HepG2 (cell line): Measurements from ENCODE around the gene SPATA32. TPM values are rescaled to one million over a fixed set of nuclear protein-coding genes. Genes with fewer than 3 reads are reported as not detected.
A peak's percentile ranks its signal among the peaks of the same experiment; 100 is the strongest.

ENCODE experiments used
- CBX1 ChIP-seq: IDR thresholded peaks from one replicate; pipeline ENCODE4 v1.6.1; 2016; ENCODE audit warnings: antibody characterized with exemption, low read depth
- DR1 ChIP-seq: sonication (generic); formaldehyde crosslinking; IDR thresholded peaks from 2 replicates; pipeline ENCODE4 v1.8.0; 2021; ENCODE audit warnings: mild to moderate bottlenecking, missing genetic modification reagents, inconsistent platforms
- E2F2 ChIP-seq: sonication (generic); formaldehyde crosslinking; IDR thresholded peaks from 2 replicates; pipeline ENCODE4 v1.4.0; 2020; ENCODE audit warnings: missing genetic modification reagents, borderline replicate concordance
- FOXO4 ChIP-seq: sonication (generic); formaldehyde crosslinking; conservative IDR thresholded peaks from 2 replicates; pipeline ENCODE4 v1.8.1; 2023; ENCODE audit warnings: missing genetic modification reagents
- GATAD2A ChIP-seq: IDR thresholded peaks from 2 replicates; pipeline ENCODE4 v1.6.1; 2016
- HNF4A ChIP-seq: sonication (generic); formaldehyde crosslinking; IDR thresholded peaks from 2 replicates; pipeline ENCODE4 v1.4.0; 2020; ENCODE audit warnings: missing genetic modification reagents
- MAFK ChIP-seq, 2 experiments: IDR thresholded peaks in 1 of 2; conservative IDR thresholded peaks in 1 of 2; 2 replicates each; pipeline ENCODE4 v1.6.1; 2011; ENCODE audit warnings: improper control_type of control experiment in 2 of 2, low read length in 2 of 2
- MED13 ChIP-seq: sonication (generic); formaldehyde crosslinking; IDR thresholded peaks from 2 replicates; pipeline ENCODE4 v1.5.0; 2020; ENCODE audit warnings: missing genetic modification reagents
- MTF1 ChIP-seq: sonication (generic); formaldehyde crosslinking; IDR thresholded peaks from 2 replicates; pipeline ENCODE4 v1.5.0; 2020; ENCODE audit warnings: missing genetic modification reagents
- MXD3 ChIP-seq: IDR thresholded peaks from 2 replicates; pipeline ENCODE4 v1.6.1; 2016; ENCODE audit warnings: mild to moderate bottlenecking, missing biosample characterization, missing genetic modification reagents
- NFKB2 ChIP-seq: sonication (generic); formaldehyde crosslinking; IDR thresholded peaks from 2 replicates; pipeline ENCODE4 v1.4.0; 2020; ENCODE audit warnings: missing genetic modification reagents, borderline replicate concordance
- PAX8 ChIP-seq: sonication (generic); formaldehyde crosslinking; IDR thresholded peaks from 2 replicates; pipeline ENCODE4 v1.8.0; 2022; ENCODE audit warnings: mild to moderate bottlenecking, missing genetic modification reagents, borderline replicate concordance
- REST ChIP-seq, 2 experiments: IDR thresholded peaks; 2 replicates each; pipeline ENCODE4 v1.6.1; 2011 to 2012; ENCODE audit warnings: low read length in 2 of 2, borderline replicate concordance in 1 of 2, low read depth in 1 of 2, mild to moderate bottlenecking in 1 of 2, moderate library complexity in 1 of 2
- SRSF1 ChIP-seq: fragments of 200-400 bp; formaldehyde crosslinking; optimal IDR thresholded peaks from 2 replicates; pipeline ENCODE3; 2017; ENCODE audit warnings: mild to moderate bottlenecking, low read depth, low read length, moderate library complexity
- TAF15 ChIP-seq: fragments of 200-400 bp; formaldehyde crosslinking; IDR thresholded peaks from one replicate; pipeline ENCODE4 v1.6.1; 2018; ENCODE audit warnings: mild to moderate bottlenecking, low read depth, low read length; ENCODE audit not compliant: poor library complexity, severe bottlenecking
- XRCC5 ChIP-seq: fragments of 200-400 bp; formaldehyde crosslinking; optimal IDR thresholded peaks from 2 replicates; pipeline ENCODE3; 2017; ENCODE audit warnings: mild to moderate bottlenecking, low read length
- ZBTB37 ChIP-seq: sonication (generic); formaldehyde crosslinking; IDR thresholded peaks from 2 replicates; pipeline ENCODE4 v1.4.0; 2020; ENCODE audit warnings: mild to moderate bottlenecking, missing genetic modification reagents
- ZNF205 ChIP-seq: IDR thresholded peaks from 2 replicates; pipeline ENCODE4 v1.6.1; 2018; ENCODE audit warnings: missing biosample characterization, missing genetic modification reagents
- ZNF207 ChIP-seq: fragments of 450-650 bp; IDR thresholded peaks from 2 replicates; pipeline ENCODE4 v1.6.1; 2016; ENCODE audit warnings: antibody characterized with exemption, borderline replicate concordance
- ZNF484 ChIP-seq: sonication (generic); formaldehyde crosslinking; IDR thresholded peaks from 2 replicates; pipeline ENCODE4 v1.5.1; 2020; ENCODE audit warnings: mild to moderate bottlenecking, low read depth, missing genetic modification reagents, borderline replicate concordance
- ZNF510 ChIP-seq: sonication (generic); formaldehyde crosslinking; IDR thresholded peaks from 2 replicates; pipeline ENCODE4 v1.4.0; 2020; ENCODE audit warnings: low read depth, mild to moderate bottlenecking, missing genetic modification reagents
- ZNF619 ChIP-seq: sonication (generic); formaldehyde crosslinking; IDR thresholded peaks from 2 replicates; pipeline ENCODE4 v1.4.0; 2020; ENCODE audit warnings: mild to moderate bottlenecking, missing genetic modification reagents
- polyA plus RNA-seq, 8 experiments: library from polyadenylated mRNA; depleted of rRNA in 3 of 8; stranded (reverse) in 7 of 8; unstranded in 1 of 8; fragments of >200 nt; fragmentation: Illumina TruSeq in 4 of 8; extraction: Trizol in 4 of 8; gene quantifications; 2 replicates each; pipeline versions ENCODE4 v1.2.1 to v1.2.3, GENCODE V29; 2011 to 2016; ENCODE audit warnings: low read depth in 4 of 8, missing spikeins in 1 of 8, mixed read lengths in 1 of 8; ENCODE audit not compliant: insufficient read depth in 1 of 8
- total RNA-seq, 5 experiments: library from RNA; depleted of rRNA; stranded (reverse); fragments of >200 nt; fragmentation: Illumina TruSeq; extraction: Trizol; gene quantifications; 2 replicates each; pipeline ENCODE4 v1.2.3, GENCODE V29; 2016; ENCODE audit warnings: low read depth in 1 of 5

Gene SPATA32
- total and polyA plus RNA-seq, 2 of the 13 experiments (the other 11 are each of a cell fraction or from before 2014, with no cell fraction given): not detected

GRCh38 chr17:45292696-45293412 lies 31.0 kb upstream of the SPATA32 start (continued):
- TF ChIP-seq E2F2 (CRISPR knock-in tag): 0 out of 2 replicates have a peak, but pooled peaks have one; percentile 36
- TF ChIP-seq SRSF1: no peak
- no peak for TF ChIP-seq DR1 (CRISPR knock-in tag)
- 0 out of 2 replicates have a peak, but pooled peaks have one; percentile 11 for TF ChIP-seq HNF4A (CRISPR knock-in tag)
- TF ChIP-seq MED13 (CRISPR knock-in tag): 0 out of 2 replicates have a peak, but pooled peaks have one; percentile 45
- TF ChIP-seq FOXO4 (CRISPR knock-in tag): no peak
- TF ChIP-seq MTF1 (CRISPR knock-in tag): no peak
- TF ChIP-seq XRCC5: no peak
- 0 out of 2 replicates have a peak, but pooled peaks have one; percentile 40 for TF ChIP-seq NFKB2 (CRISPR knock-in tag)
- TF ChIP-seq CBX1: no peak
- TF ChIP-seq ZNF619 (CRISPR knock-in tag): no peak; the same call in 1 of the 2 replicates
- TF ChIP-seq ZNF510 (CRISPR knock-in tag): no peak
- TF ChIP-seq PAX8 (CRISPR knock-in tag): no peak
- TF ChIP-seq TAF15: no peak
- no peak for TF ChIP-seq REST (IDR thresholded peaks at IDR 0.05; ENCODE audit: borderline replicate concordance in 1 of 2, low read depth in 1 of 2, low read length in 2 of 2)
- 0 out of 2 replicates have a peak, but pooled peaks have one; percentile 4 for TF ChIP-seq ZNF205 (CRISPR knock-in tag)
- TF ChIP-seq GATAD2A (CRISPR knock-in tag): no peak
- no peak for TF ChIP-seq MXD3 (CRISPR knock-in tag)
- TF ChIP-seq ZNF484 (CRISPR knock-in tag): no peak
- TF ChIP-seq ZNF207: no peak
- no peak for TF ChIP-seq ZBTB37 (CRISPR knock-in tag)
- TF ChIP-seq MAFK (conservative IDR thresholded peaks at IDR 0.05 in 1 of 2, IDR thresholded peaks at IDR 0.05 in 1 of 2; ENCODE audit: low read length in 2 of 2): no peak
